Glomerular visceral epithelial cell (primary cell): ENCODE measurements around the gene SMS.

Experiments
- DNase-seq: peaks from one replicate; pipeline ENCODE4 v3.0.0-alpha.2; 2016; ENCODE audit errors: extremely low spot score

SMS gene

GRCh38 chrX:21940356-21940829, at the start of gene SMS:
TSS of gene SMS (plus strand) at chrX:21940709. CDS start at chrX:21940825, 116 bp downstream.
- peak; percentile 83 for DNase-seq

GRCh38 chrX:21905313-21905712, 35.2 kb upstream of the SMS start:
- DNase-seq: no peak

GRCh38 chrX:21905953-21906352, 34.6 kb upstream of the SMS start:
- no peak for DNase-seq

- DNase-seq: no peak
These were observed 33.2 kb upstream of the SMS start for GRCh38 chrX:21907260-21907659.

DNA sequence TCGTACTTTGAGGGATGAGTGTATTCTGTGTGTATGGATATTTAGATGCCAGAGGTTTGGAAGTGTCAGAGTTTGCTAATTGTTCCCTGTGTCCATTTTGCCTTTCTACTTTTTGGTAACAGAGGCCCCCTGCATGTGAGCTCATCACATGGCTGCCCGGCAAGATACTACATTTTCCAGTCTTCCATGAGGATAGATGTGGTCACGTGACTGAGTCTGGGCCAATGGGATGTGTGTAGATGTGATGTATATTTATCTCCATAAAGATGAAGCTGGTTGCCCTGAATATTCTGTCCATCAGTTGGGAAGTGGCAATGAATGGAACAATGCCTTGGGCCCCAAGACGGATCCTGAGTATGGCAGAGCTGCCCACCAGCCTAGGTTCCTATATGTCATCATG, 29.0 kb upstream of the SMS start:
- no peak for DNase-seq

- no peak for DNase-seq
These were observed 28.3 kb upstream of the SMS start for GRCh38 chrX:21912220-21912619.

- DNase-seq: no peak
These were observed 27.5 kb upstream of the SMS start for GRCh38 chrX:21912989-21913388.

DNA sequence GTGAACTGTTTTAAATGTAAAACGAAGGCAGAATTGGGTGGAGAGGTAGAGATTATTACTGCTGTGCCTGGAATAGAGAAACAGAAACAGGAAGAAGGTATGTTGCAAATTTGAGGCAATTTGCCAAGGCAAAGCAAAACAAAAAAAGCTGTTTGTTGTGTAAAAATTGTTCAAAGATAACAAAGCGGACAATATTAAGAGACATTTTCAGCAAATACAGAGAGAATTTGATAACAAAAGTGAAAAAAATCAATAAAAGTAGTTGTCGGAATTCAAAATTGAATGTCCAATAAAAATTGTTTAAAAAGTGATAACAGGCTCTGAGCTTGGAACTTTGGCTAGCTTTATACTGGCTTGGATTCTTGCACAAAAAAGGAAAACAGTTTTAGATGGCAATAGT, 14.4 kb upstream of the SMS start:
- no peak for DNase-seq

DNA sequence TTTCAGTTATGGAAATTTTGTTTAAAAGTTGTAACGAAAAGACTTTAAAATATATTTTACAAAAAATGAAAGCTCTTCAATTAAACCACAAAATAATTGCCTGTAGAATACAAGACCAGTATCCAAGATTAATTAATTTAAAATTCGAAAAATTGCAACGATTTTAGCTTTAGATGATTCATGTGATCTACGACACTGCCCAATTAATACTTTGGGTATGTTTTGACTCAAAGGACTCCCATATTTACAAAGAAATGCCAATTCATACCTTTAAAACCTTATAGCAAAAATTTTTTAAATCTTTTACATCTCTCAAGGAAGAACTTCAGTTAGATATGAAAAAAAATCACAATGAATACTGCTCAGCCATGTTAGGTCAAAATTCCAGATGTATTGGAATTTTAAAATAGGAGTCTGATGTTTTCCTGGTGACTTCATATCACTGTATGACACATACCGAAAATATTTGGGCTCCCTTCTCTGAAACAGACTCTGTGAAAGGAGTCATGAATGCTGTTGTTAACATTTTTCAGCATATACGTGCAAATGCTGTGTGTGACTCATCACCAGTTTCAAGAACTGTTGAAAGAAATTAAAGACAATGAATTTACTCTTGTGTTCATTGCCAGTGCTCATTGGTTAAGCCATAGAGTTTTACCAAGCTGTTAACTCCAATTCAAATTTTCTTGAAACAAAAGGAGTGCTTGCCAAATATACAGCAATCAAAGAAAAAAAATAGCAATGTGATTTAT, 13.8 kb upstream of the SMS start:
- DNase-seq: peak; percentile 87

- DNase-seq: no peak
These were observed 11.3 kb upstream of the SMS start for GRCh38 chrX:21929209-21929608.

GRCh38 chrX:21930986-21931385, 9.5 kb upstream of the SMS start:
- no peak for DNase-seq

GRCh38 chrX:21932292-21933002, 8.1 kb upstream of the SMS start:
- DNase-seq: peak; percentile 62

DNA sequence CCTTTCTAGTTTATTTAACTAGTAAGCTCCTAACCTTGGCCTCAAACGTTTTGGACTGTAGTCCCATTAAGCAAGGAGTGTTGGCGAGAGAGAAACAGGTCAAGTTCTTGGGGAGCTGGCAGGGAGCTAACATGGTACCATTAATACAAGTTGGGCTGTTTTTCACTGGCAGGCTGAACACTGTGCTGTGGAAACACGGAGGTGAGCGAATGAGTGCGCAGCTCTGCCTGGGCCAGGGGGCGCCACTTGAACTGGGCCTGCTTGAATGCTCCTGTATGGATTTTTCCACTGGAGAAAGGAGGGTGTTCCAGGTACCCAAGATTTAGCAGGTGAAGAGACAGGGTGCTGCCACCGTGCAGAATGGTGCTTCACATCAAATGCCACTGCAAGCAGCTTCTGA, 7.4 kb upstream of the SMS start:
- no peak for DNase-seq

- DNase-seq: no peak
These were observed 6.1 kb upstream of the SMS start for GRCh38 chrX:21934414-21934813.

DNA sequence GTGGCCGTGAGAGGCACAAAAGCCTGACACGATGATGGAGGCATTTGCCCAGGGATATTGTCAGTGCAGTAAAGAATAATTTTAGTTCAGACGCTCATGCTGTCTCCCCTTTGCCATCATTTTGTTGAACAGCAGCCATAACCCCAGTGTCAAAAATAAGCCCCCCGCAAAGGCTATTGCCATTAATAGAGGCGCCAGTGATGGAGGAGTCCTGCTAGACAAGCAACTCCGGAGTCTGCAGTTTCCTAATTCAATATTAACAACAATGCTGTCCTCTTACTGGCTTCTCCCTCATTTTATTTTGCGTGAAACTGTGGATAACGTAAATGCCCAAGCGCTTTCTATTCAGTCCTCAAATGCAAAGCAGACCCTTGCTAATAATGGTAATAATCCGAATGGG, 603 bp upstream of the SMS start:
- no peak for DNase-seq

DNA sequence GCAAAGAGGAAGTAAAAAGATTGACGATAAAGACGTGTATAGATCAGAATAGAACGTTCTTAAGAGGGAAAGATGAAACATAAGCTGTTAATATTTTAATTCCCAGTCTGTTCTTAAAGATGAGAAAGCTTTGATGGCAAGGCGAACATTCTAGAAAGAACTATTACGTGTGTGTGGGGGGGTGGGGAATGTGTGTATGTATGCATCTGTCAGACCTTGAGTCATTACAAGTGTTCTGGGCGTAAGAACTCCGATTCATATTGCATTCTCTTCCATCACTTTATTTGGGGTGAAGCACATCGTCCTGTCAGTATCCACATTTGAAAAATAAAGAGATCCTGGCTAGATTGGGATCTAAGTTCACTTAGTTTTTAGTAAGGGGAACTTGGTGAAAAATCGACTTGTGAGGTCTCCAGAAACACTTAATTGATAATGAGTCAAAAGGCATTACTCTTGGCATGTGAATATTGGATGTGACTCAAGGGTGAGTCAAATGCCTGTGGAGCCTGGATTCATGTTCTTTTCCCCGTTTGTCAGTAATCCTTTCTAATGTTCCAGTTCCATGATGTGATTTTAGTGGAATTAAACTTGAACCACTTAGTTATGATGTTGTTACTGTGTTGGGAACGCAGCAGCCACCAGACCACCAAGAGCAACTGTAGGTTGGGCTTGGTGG, 3.1 kb downstream of the SMS start:
- DNase-seq: peak; percentile 76

DNA sequence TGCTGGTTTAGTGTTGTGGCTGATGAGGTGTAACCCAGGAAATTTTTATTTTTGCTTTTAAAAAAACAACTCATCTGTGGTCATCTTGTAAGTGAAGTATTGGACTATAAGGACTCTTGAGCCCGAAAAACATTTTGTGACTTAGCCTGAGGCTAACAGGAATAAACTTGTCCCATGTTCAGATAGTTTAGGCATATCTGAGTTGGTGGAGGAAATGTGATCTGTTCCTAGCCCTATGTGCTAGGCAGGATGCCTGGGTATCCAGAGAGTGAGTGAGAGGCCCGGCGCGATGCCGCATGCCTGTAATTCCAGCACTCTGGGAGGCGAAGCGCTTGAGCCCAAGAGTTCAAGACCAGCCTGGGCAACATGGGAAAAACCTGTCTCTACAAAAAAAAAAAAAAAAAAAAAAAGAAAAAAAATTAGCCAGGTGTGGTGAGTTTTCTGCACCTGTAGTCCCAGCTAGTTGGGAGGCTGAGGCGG, 3.7 kb downstream of the SMS start:
- no peak for DNase-seq

- DNase-seq: peak; percentile 18
These were observed 6.6 kb downstream of the SMS start for GRCh38 chrX:21946925-21947641.

GRCh38 chrX:21947671-21948070, 7.2 kb downstream of the SMS start:
- DNase-seq: no peak

DNA sequence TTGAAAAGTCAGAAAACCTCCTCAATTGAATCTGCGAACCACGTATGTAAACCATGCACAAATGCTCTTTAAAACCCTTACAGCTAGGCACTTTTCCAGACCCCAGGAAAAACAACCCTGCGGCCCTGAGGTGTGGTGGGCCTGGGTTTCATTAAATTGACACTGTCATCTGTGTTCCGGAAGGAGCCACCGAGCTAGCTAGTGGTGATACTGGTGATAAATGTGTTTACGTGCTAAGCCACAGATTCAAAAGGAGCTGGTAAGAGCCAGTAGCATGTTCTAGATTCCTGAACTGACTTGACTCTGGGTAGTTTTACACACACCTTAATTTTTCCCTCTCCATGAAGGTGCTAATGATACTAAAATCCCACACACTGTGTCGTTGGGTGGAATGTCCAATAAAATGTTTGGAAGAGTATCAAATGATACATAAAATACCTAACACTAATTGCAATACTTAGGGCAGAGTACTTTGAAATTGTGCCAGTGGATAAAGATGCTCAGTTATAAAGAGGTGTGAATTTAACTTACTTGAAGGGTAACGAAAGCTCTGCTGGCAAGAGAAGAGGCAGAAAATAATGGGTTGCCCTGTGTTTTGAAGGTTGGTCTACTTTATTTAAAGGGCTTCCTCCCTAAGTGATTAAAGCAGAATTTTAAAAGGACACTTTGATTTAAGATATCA, 8.5 kb downstream of the SMS start:
- DNase-seq: no peak

GRCh38 chrX:21949689-21950088, 9.2 kb downstream of the SMS start:
- DNase-seq: no peak
